Measurements from ENCODE around the gene ZC3HAV1. TPM values are rescaled to one million over a fixed set of nuclear protein-coding genes. Genes with fewer than 3 reads are reported as not detected.

ZC3HAV1 gene
- total and polyA plus RNA-seq, 2 of the 13 experiments (the other 11 are each of a cell fraction or from before 2014, with no cell fraction given): 12.7 to 23.7 TPM

- TF ChIP-seq TBX3 (IDR thresholded peaks at IDR 0.05; ENCODE audit: borderline replicate concordance): 0 out of 2 replicates have a peak, but pooled peaks have one; percentile 21
- TF ChIP-seq ADNP (CRISPR knock-in tag; IDR thresholded peaks at IDR 0.05): no peak
- no peak for TF ChIP-seq ATF2 (CRISPR knock-in tag; IDR thresholded peaks at IDR 0.05)
- TF ChIP-seq EED (CRISPR knock-in tag; IDR thresholded peaks at IDR 0.05): no peak
- no peak for TF ChIP-seq ZBTB10 (CRISPR knock-in tag; IDR thresholded peaks at IDR 0.05; ENCODE audit: borderline replicate concordance)
- no peak for TF ChIP-seq ZFP90 (CRISPR knock-in tag; IDR thresholded peaks at IDR 0.05; ENCODE audit: borderline replicate concordance)
- peak; percentile 54; the same call in 1 of the 2 replicates for TF ChIP-seq AHDC1 (CRISPR knock-in tag; IDR thresholded peaks at IDR 0.05; ENCODE audit: borderline replicate concordance)
- no peak for TF ChIP-seq U2AF2 (IDR thresholded peaks at IDR 0.05; ENCODE audit: low read depth, low read length)
- no peak for TF ChIP-seq FOXO4 (CRISPR knock-in tag; conservative IDR thresholded peaks at IDR 0.05)
- TF ChIP-seq ZNF207 (IDR thresholded peaks at IDR 0.05; ENCODE audit: borderline replicate concordance): no peak
- peak in 1 of 2 experiments; percentile 51; a peak in 2 of 4 replicates for TF ChIP-seq EP300 (IDR thresholded peaks at IDR 0.05; ENCODE audit: low read depth in 2 of 2, low read length in 2 of 2)
- no peak for TF ChIP-seq EP300 (CRISPR knock-in tag; IDR thresholded peaks at IDR 0.05; ENCODE audit: borderline replicate concordance)
- TF ChIP-seq IRF2 (CRISPR knock-in tag; IDR thresholded peaks at IDR 0.05): peak; percentile 49
- peak; percentile 17; the same call in 1 of the 2 replicates for TF ChIP-seq FOXK2 (IDR thresholded peaks at IDR 0.05)
- peak; percentile 40; the same call in 1 of the 2 replicates for TF ChIP-seq ZBTB20 (CRISPR knock-in tag; IDR thresholded peaks at IDR 0.05; ENCODE audit: borderline replicate concordance, low read depth)
- TF ChIP-seq ZNF616 (CRISPR knock-in tag; IDR thresholded peaks at IDR 0.05; ENCODE audit: low read depth): no peak
- TF ChIP-seq NCOA2 (CRISPR knock-in tag; IDR thresholded peaks at IDR 0.05): peak; percentile 45; the same call in 1 of the 2 replicates
- TF ChIP-seq ASH2L (IDR thresholded peaks at IDR 0.05; ENCODE audit: insufficient read length, low read depth, low read length): peak; percentile 86
- peak; percentile 35; the same call in 1 of the 2 replicates for TF ChIP-seq NFIC (IDR thresholded peaks at IDR 0.05; ENCODE audit: low read length)
Measured at GRCh38 chr7:139116999-139117398, 7.5 kb upstream of the ZC3HAV1 start (continued).
